Lower leg skin (tissue), 4 donors: ENCODE data around the gene CRKL. TPM values are rescaled to one million over a fixed set of nuclear protein-coding genes. Genes with fewer than 3 reads are reported as not detected.
A peak's percentile ranks its signal among the peaks of the same experiment; 100 is the strongest.

ENCODE experiments used
- DNase-seq, 2 donors: peaks; one replicate each; pipeline ENCODE4 v3.0.0-alpha.2; 2019; ENCODE audit warnings: low spot score in 2 of 2
- H3K4me3 ChIP-seq: fragments of 200-600 bp; sonication (generic); 2 replicates; pipeline ENCODE4 v1.5.1; 2017; ENCODE audit warnings: mild to moderate bottlenecking, low read depth; ENCODE audit not compliant: poor library complexity, severe bottlenecking
- POLR2A ChIP-seq, 2 donors: fragments of 450-650 bp; IDR thresholded peaks; one replicate each; pipeline ENCODE4 v1.6.1; 2016 to 2017; ENCODE audit warnings: antibody characterized with exemption in 2 of 2, mild to moderate bottlenecking in 1 of 2, moderate library complexity in 1 of 2
- WGBS, 2 donors: methylation state at CpG; one replicate each; pipeline ENCODE4 v1.1.5; 2018; 5-methylcytosine and 5-hydroxymethylcytosine counted together
- intact Hi-C: fragments of 100-400 bp; cut with DNase I; formaldehyde crosslinking; loops from one replicate; pipeline ENCODE4 v1.15.0; 2023; ENCODE audit warnings: low total_unique reads
- total RNA-seq, 4 donors: library from RNA; depleted of rRNA; stranded (reverse); fragments of >200 nt; gene quantifications; one replicate each; pipeline ENCODE4 v1.1.0, GENCODE V29; 2016
- TF ChIP-seq, protein P1 (sequence below), 3 donors: fragments of 450-650 bp; IDR thresholded peaks; one replicate each; pipeline ENCODE4 v1.5.1; 2016; ENCODE audit warnings: antibody characterized with exemption in 3 of 3, mild to moderate bottlenecking in 3 of 3, moderate library complexity in 2 of 3

CRKL gene
- total RNA-seq, 4 donors from 2014 or later = 54.3 to 94.1 (median 64.9) TPM

DNA sequence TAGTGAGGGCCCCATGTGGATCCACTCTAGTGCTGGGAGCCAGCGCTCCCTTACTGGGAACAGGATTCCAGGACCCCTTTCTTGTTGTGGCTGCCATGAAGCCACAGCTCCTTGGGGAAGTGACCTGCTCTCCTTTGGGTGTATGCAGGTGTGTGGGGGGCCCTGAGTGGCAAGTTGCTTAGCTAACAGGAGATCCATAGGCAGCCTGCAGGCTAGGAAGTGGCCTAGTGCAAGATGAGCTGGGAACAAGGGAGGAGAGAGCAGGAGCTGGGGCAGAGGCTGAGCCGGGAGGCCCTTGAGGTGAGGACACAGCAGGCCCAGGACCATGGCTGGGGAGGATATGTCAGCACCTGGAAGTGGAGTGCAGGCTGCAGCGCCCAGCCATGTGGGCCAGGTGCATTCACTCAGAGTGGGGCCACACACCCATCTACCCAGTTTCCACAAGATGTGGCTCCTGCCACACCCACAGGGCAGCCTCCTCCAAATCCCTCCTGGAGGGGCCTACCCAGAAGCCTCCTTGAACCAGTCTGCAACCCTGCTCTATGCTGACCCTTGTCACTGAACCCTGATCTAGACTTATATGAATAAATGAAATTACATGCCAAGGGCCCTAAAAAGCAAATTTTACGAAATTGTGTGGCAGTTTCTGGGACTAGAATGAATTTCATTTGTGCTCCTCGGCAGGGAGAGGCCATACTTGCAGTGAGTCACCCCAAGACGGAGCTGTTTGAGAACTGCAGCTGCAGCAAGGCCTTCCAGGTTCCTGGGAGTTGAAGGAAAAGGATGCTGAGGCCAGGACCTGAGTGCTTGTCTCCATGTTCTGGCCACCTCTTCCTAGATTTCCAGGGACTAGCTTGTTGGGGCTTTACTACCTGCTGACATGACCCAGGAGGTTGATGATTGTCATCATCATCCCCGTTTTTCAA, 81.5 kb downstream of the CRKL start:
- no peak overlapping the region for H3K4me3 ChIP-seq
- intact Hi-C loops = no loop called here
- TF ChIP-seq POLR2A (IDR thresholded peaks at IDR 0.05) = no peak
- TF ChIP-seq, protein P1, sequence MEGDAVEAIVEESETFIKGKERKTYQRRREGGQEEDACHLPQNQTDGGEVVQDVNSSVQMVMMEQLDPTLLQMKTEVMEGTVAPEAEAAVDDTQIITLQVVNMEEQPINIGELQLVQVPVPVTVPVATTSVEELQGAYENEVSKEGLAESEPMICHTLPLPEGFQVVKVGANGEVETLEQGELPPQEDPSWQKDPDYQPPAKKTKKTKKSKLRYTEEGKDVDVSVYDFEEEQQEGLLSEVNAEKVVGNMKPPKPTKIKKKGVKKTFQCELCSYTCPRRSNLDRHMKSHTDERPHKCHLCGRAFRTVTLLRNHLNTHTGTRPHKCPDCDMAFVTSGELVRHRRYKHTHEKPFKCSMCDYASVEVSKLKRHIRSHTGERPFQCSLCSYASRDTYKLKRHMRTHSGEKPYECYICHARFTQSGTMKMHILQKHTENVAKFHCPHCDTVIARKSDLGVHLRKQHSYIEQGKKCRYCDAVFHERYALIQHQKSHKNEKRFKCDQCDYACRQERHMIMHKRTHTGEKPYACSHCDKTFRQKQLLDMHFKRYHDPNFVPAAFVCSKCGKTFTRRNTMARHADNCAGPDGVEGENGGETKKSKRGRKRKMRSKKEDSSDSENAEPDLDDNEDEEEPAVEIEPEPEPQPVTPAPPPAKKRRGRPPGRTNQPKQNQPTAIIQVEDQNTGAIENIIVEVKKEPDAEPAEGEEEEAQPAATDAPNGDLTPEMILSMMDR (IDR thresholded peaks at IDR 0.05) = no peak
- 42 to 49% methylated on average over 6 of the region's 7 CpGs for WGBS, 2 donors
- no peak for DNase-seq

DNA sequence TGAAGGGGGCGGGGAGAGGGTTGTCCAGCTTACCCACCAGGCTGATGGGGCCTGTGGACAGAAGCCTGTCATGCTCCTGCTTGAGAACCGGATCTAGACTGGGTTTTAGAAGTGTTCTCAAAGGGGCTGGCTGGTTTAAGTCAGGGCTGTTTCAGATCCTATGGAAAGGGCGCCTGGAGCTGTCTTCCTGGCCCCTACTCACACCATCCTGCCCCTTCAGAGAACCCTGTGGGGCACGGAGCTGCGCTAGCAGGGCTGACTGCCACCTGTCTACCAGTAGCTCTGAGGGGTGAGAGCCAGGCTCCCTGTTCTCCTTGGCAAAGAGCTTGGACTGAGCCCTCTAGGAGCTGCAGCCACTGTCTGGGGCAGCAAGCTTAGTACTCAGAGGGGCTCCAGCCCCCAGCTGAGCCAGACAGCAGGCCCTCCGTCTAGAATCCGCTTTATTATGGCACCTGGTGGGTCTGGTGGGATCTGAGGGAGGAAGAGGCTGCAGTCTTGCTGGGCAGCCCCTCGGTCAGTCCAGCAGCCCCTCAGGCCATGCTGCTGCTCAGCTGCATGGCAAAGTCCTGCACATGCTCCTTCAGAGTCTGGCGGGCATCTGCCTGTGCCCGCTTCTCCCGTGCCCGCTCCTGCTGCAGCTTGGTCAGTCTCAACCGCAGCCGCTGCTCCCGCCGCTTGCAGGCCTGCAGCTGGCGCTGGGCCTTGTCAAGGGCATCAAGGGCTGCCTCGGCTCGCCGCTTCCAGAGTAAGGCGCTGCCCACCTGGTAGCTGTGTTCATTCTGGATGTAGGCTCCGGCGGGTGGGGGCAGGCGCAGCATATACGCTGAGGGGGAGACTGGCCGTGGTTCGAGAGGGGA, 82.4 kb downstream of the CRKL start:
- WGBS, 2 donors = 83 to 88% methylated on average over 18 to 20 of the region's 27 CpGs
- no peak for DNase-seq
- intact Hi-C loops = no loop called here
- no peak overlapping the region for H3K4me3 ChIP-seq
- no peak for TF ChIP-seq POLR2A (IDR thresholded peaks at IDR 0.05)
- TF ChIP-seq, protein P1 (IDR thresholded peaks at IDR 0.05) = no peak

DNA sequence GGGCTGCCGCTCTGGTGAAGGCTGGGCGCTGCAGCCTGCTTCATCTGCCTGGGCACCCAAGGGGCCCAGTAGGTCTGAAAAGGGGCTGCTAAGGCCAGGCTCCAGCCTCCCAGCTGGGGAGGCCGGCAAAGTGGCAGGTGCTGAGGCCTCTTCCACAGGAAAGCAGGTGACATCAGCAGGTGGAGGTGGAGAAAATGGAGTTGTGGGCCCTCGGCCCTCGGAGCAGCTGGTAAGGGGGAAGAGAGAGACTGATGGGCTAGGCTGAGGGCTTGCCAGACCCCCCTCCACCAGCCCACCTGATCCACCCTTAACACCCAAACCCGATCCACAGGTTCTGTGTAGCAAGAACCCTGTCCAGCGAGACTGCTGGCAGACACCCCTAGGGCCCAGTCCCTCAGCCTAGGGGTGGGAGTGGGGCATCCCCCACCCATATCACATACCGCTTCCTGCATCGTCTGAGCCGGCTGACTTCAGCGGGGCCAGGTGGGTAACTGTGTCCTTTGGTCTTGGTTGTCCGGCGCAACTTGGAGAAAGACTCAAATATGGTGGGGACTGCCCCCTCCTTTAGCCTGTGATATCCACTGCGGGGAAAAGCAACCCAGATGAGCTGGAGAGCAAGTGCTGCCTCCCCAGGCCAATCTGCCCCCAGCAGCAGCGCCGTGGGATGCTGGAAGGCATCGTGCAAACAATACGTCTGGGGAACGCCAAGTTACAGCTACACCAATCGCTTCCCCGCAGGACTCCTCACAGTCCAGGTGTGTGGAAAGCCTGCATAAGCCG, 83.2 kb downstream of the CRKL start:
- intact Hi-C loops = no loop called here
- WGBS, 2 donors = 44 to 51% methylated on average over 20 to 21 of the region's 22 CpGs
- no peak for DNase-seq
- TF ChIP-seq, protein P1 (IDR thresholded peaks at IDR 0.05) = no peak
- no peak for TF ChIP-seq POLR2A (IDR thresholded peaks at IDR 0.05)
- H3K4me3 ChIP-seq = peak overlapping the region; percentile 88

DNA sequence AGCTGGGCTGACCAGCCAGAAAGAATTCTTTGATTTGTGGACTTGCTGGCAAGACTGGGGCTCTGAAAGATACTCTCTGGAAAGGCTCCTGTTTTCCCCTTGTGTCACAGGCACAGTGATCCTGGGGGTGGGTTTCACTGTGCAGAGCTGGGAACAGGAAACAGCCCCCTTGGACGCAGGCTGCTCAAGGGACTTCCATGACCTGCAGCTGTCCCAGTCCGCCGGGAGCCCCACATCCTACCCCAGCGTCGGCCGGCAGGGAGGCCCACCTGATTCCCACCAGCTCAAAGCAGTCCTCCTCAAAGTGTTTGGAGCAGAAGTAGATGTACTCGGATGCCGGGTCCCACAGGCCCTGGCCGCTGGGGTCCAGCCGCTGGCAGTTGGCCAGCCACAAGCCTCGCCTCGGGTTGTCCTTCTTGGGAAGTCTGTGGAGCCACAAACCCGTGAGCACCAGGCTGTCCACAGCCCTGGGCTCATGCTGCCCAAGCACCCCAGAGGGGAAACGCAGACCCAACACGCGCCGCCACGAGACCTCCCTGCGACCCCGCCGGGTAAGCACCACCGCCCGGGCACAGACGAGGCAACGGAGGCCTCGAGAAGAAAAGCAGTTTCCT, 83.9 kb downstream of the CRKL start:
- 1 to 3% methylated on average over 17 to 26 of the region's 26 CpGs for WGBS, 2 donors
- intact Hi-C loops = no loop called here
- peak overlapping the region; percentile 88 for H3K4me3 ChIP-seq
- TF ChIP-seq, protein P1 (IDR thresholded peaks at IDR 0.05) = no peak
- TF ChIP-seq POLR2A (IDR thresholded peaks at IDR 0.05) = no peak
- no peak for DNase-seq
